PFSK-1 (cell line): ENCODE results near the gene ATG9A.

Experiments used
- FOXP2 ChIP-seq: optimal IDR thresholded peaks from 2 replicates; pipeline ENCODE3; 2011; ENCODE audit warnings: borderline replicate concordance, control low read depth, inconsistent platforms; ENCODE audit not compliant: insufficient read depth; ENCODE audit errors: extremely low read length, extremely low read depth
- POLR2AphosphoS5 ChIP-seq: IDR thresholded peaks from 2 replicates; pipeline ENCODE4 v1.6.1; 2012; ENCODE audit warnings: low read depth, mild to moderate bottlenecking, control low read depth, low read length, moderate library complexity
- SIN3A ChIP-seq: IDR thresholded peaks from 2 replicates; pipeline ENCODE4 v1.6.1; 2012; ENCODE audit warnings: mild to moderate bottlenecking, low read length, moderate library complexity, borderline replicate concordance; ENCODE audit not compliant: insufficient read depth
- TAF1 ChIP-seq: IDR thresholded peaks from 2 replicates; pipeline ENCODE4 v1.6.1; 2012; ENCODE audit warnings: low read length, control low read depth, borderline replicate concordance; ENCODE audit not compliant: insufficient read depth
- TF ChIP-seq, protein P1 (sequence below), 2 experiments: IDR thresholded peaks; 2 replicates each; pipeline versions ENCODE4 v1.6.1 to v1.8.0; 2011 to 2012; ENCODE audit warnings: low read depth in 2 of 2, low read length in 2 of 2, control low read depth in 1 of 2, inconsistent platforms in 1 of 2, mild to moderate bottlenecking in 1 of 2, moderate library complexity in 1 of 2; ENCODE audit not compliant: insufficient read depth in 1 of 2

DNA sequence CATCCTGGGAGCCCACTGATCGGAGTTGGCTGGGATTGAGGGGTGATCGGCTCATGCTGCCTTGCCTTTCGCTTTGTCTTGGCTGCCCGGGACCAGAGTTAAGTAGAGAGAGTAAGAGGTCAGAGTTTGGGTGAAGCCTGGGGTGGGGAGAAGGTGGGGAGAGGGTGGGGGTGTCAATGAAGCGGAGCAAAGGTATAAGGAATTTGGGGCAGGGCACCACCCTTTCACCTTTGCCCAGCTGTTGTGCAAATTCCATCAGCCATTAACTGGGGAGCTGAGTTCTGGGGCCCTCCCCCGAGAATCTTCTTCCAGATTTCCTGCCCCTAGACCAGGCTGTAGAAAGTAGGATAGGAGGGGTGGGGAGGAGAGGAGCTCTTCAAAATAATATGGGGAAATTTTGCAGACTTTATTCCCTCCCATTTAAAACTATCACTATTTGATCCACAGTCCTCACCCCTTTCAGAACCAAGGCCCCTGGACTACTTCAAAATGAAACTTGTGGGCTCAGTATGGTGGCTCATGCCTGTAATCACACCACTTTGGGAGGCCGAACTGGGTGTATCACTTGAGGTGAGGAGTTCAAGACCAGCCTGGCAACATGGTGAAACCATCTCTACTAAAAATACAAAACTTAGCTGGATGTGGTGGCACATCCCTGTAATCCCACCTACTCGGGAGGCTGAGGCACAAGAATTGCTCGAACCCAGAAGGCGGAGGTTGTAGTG, 59.3 kb downstream of the ATG9A start, which contains the start of gene SLC23A3:
- TF ChIP-seq TAF1 (no peak), POLR2AphosphoS5 (no peak), SIN3A (no peak), FOXP2 (no peak)
- TF ChIP-seq, protein P1, sequence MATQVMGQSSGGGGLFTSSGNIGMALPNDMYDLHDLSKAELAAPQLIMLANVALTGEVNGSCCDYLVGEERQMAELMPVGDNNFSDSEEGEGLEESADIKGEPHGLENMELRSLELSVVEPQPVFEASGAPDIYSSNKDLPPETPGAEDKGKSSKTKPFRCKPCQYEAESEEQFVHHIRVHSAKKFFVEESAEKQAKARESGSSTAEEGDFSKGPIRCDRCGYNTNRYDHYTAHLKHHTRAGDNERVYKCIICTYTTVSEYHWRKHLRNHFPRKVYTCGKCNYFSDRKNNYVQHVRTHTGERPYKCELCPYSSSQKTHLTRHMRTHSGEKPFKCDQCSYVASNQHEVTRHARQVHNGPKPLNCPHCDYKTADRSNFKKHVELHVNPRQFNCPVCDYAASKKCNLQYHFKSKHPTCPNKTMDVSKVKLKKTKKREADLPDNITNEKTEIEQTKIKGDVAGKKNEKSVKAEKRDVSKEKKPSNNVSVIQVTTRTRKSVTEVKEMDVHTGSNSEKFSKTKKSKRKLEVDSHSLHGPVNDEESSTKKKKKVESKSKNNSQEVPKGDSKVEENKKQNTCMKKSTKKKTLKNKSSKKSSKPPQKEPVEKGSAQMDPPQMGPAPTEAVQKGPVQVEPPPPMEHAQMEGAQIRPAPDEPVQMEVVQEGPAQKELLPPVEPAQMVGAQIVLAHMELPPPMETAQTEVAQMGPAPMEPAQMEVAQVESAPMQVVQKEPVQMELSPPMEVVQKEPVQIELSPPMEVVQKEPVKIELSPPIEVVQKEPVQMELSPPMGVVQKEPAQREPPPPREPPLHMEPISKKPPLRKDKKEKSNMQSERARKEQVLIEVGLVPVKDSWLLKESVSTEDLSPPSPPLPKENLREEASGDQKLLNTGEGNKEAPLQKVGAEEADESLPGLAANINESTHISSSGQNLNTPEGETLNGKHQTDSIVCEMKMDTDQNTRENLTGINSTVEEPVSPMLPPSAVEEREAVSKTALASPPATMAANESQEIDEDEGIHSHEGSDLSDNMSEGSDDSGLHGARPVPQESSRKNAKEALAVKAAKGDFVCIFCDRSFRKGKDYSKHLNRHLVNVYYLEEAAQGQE (IDR thresholded peaks at IDR 0.05; ENCODE audit: insufficient read depth in 1 of 2, low read depth in 2 of 2, low read length in 2 of 2), result no peak
